ENCODE measurements around the gene CASKIN2. TPM values are rescaled to one million over a fixed set of nuclear protein-coding genes. Genes with fewer than 3 reads are reported as not detected.

Gene CASKIN2
- total RNA-seq, 4 donors from 2014 or later, result 5.6 to 26.6 (median 10.2) TPM

- no peak for TF ChIP-seq CTCF (IDR thresholded peaks at IDR 0.05; ENCODE audit: low read depth)
These were observed 10.3 kb downstream of the CASKIN2 start for GRCh38 chr17:75505152-75505409.

- TF ChIP-seq CTCF (IDR thresholded peaks at IDR 0.05; ENCODE audit: low read depth), result no peak
These were observed 10.8 kb downstream of the CASKIN2 start for GRCh38 chr17:75504347-75505151.

GRCh38 chr17:75503976-75504346 is 11.4 kb downstream of the CASKIN2 start:
- TF ChIP-seq CTCF (IDR thresholded peaks at IDR 0.05; ENCODE audit: low read depth), result no peak

- TF ChIP-seq CTCF (IDR thresholded peaks at IDR 0.05; ENCODE audit: low read depth), result no peak
These were observed 11.9 kb downstream of the CASKIN2 start for GRCh38 chr17:75503337-75503950.

GRCh38 chr17:75502721-75503329 is 12.5 kb downstream of the CASKIN2 start:
- TF ChIP-seq CTCF (IDR thresholded peaks at IDR 0.05; ENCODE audit: low read depth), result no peak

GRCh38 chr17:75502072-75502720 is 13.1 kb downstream of the CASKIN2 start:
- TF ChIP-seq CTCF (IDR thresholded peaks at IDR 0.05; ENCODE audit: low read depth), result no peak
